ENCODE measurements around the gene CEBPZOS. TPM values are rescaled to one million over a fixed set of nuclear protein-coding genes. Genes with fewer than 3 reads are reported as not detected.

The CEBPZOS gene
- total and polyA plus RNA-seq, 10 of the 15 experiments (the other 5 are each of a cell fraction or from before 2014, with no cell fraction given) = 22.9 to 50.8 (median 39.1) TPM

DNA sequence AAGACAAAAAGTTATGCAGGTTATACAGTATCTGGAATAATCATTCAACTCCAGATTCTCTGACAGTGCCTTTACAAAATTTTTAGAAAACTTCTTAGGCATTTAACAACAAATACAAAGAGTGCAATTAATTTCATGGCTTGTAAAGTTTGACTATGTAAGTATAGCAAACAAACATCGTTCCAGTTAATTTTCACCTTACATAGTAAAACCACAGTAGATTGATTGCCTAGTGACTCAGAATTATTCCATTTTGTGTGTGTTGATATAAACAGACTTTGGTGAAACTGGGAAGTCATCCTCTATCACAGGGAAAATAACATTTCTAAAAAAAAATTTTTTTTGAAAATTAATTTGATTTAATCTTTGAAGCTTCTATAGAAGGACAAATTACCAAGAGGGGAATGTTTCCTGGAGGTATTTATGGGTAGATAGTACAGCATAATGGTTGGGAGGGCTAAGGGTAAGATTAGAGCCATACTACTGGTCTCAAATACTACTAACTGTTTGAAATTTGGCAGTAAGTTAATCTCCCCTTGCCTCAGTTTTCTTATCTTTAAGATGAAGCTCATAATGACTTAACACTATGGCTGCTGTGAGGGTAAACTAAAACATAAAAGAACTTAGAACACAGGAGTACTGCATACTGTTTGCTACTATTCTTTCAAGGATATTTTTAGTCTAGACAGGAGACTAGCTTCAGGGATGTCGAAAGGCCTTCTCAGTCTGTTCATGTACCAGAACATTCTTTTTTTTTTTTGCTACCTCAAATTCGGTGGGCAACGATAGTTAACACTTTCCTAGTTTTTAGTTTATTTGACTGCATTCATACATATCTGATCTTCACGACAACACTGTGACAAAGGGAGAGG, 54.8 kb downstream of the CEBPZOS start:
- Histone ChIP-seq H4K20me1 (ENCODE audit: control insufficient read depth, insufficient read depth) (no peaks in the 10 kb centered on the region), H3K9me3 (replicated peaks; ENCODE audit: control insufficient read depth, insufficient read depth, low read length) (no peaks in the 10 kb centered on the region), H3K9ac (ENCODE audit: control insufficient read depth, insufficient read depth, low read length) (no peak overlapping the region), H2AFZ (ENCODE audit: control insufficient read depth, low read depth, low read length) (no peak overlapping the region), H3K4me1 (ENCODE audit: control insufficient read depth, insufficient read depth, low read length) (no peaks in the 10 kb centered on the region), H3K27me3 (replicated peaks in 1 of 2; ENCODE audit: control insufficient read depth in 2 of 2, insufficient read depth in 2 of 2, low read length in 1 of 2) (no peaks in the 10 kb centered on the region), H3K4me3 (no peak overlapping the region), H3K79me2 (ENCODE audit: control insufficient read depth, insufficient read depth, low read length) (no peaks in the 10 kb centered on the region), H3K36me3 (ENCODE audit: control insufficient read depth in 2 of 2, insufficient read depth in 2 of 2, low read length in 1 of 2) (peaks cover 2 to 26% of the 10 kb centered on the region in 2 experiments), H3K27ac (ENCODE audit: control insufficient read depth, insufficient read depth) (no peak overlapping the region), H3K4me2 (ENCODE audit: control insufficient read depth, insufficient read depth) (no peak overlapping the region)
- ATAC-seq (no peak), FAIRE-seq (no peak), DNase-seq (ENCODE audit: low read depth, low spot score) (no peak)
- TF ChIP-seq CHD4 (IDR thresholded peaks at IDR 0.05) (no peak), KAT2A (conservative IDR thresholded peaks at IDR 0.05; ENCODE audit: control insufficient read depth, low read depth, low read length) (no peak)
- intact Hi-C loops (cut with micrococcal nuclease; ENCODE audit: unreplicated experiment) (no loop called here), in situ Hi-C loops (cut with MboI) (no loop called here)
- ChIA-PET SMC1A (ENCODE audit: uncharacterized antibody, unreplicated experiment) (interaction anchor here (1.4 kb wide), 1 partner anchor 19 kb away, joined by 4 read pairs; the partner anchor contains the start of genes CEBPZ and NDUFAF7), POLR2A (interaction anchor here (0.7 kb wide), 1 partner anchor 29 kb away, joined by 4 read pairs; no protein-coding TSS in a partner anchor), RAD21 (ENCODE audit: unreplicated experiment) (interaction anchor here (0.6 kb wide), 1 partner anchor 627 kb away, joined by 3 read pairs; no protein-coding TSS in a partner anchor), CTCF (interaction anchor here (0.8 kb wide), 1 partner anchor 145 kb away, joined by 4 read pairs; no protein-coding TSS in a partner anchor)
- BruUV-seq (replicated peaks) = no TSS peak
- WGBS (ENCODE audit: insufficient coverage, insufficient replicate concordance, low lambda C conversion rate, missing lambda C conversion rate) = 94% methylated on average over 5 of the region's 5 CpGs

Other genes starting within 250 kb of the CEBPZOS start
Only the 7 nearest of the 9 such genes appear.
- 21.8 and 24.3 TPM in 2 replicates for gene HEATR5B, start 112.1 kb upstream of the CEBPZOS start, total RNA-seq (2014; rRNA removed)
- gene HEATR5B, start 112.1 kb upstream of the CEBPZOS start, total RNA-seq (2014; rRNA removed; fragmentation: Illumina TruSeq; extraction: Trizol) = 24.2 and 24.4 TPM in 2 replicates
- 16.6 and 18.5 TPM in 2 replicates for gene HEATR5B, start 112.1 kb upstream of the CEBPZOS start, total RNA-seq (2021)
- gene HEATR5B, start 112.1 kb upstream of the CEBPZOS start, polyA plus RNA-seq (2011; rRNA removed) = 34.7 and 39.9 TPM in 2 replicates
- gene HEATR5B, start 112.1 kb upstream of the CEBPZOS start, polyA plus RNA-seq (2014; fragmentation: Illumina TruSeq; extraction: Trizol) = 18.7 and 21.6 TPM in 2 replicates
- 1 to 10 TPM; 4.1 to 7.7 TPM for gene HEATR5B, start 112.1 kb upstream of the CEBPZOS start, polyA plus RNA-seq (2014; fragmentation: Nextera tagmentation; extraction: Ambion mirVana)
- 16.8 and 17.8 TPM in 2 replicates for gene HEATR5B, start 112.1 kb upstream of the CEBPZOS start, polyA plus RNA-seq (2014; rRNA removed)
- 10 to 100 TPM; 13.7 to 16.4 TPM for gene HEATR5B, start 112.1 kb upstream of the CEBPZOS start, polyA plus RNA-seq (2016; fragmentation: Nextera tagmentation; extraction: Ambion mirVana)
- 16.7 and 19.2 TPM in 2 replicates for gene GPATCH11, start 112.0 kb upstream of the CEBPZOS start, total RNA-seq (2014; rRNA removed)
- 28.5 and 31.8 TPM in 2 replicates for gene GPATCH11, start 112.0 kb upstream of the CEBPZOS start, total RNA-seq (2014; rRNA removed; fragmentation: Illumina TruSeq; extraction: Trizol)
- gene GPATCH11, start 112.0 kb upstream of the CEBPZOS start, total RNA-seq (2021) = 11.8 and 13.5 TPM in 2 replicates
- gene GPATCH11, start 112.0 kb upstream of the CEBPZOS start, polyA plus RNA-seq (2011; rRNA removed) = 15.6 and 25.2 TPM in 2 replicates
- 30.4 and 38.6 TPM in 2 replicates for gene GPATCH11, start 112.0 kb upstream of the CEBPZOS start, polyA plus RNA-seq (2014; fragmentation: Illumina TruSeq; extraction: Trizol)
- gene GPATCH11, start 112.0 kb upstream of the CEBPZOS start, polyA plus RNA-seq (2014; fragmentation: Nextera tagmentation; extraction: Ambion mirVana) = 10 to 100 TPM; 11.5 to 15.9 TPM
- 14.6 and 16.3 TPM in 2 replicates for gene GPATCH11, start 112.0 kb upstream of the CEBPZOS start, polyA plus RNA-seq (2014; rRNA removed)
- gene GPATCH11, start 112.0 kb upstream of the CEBPZOS start, polyA plus RNA-seq (2016; fragmentation: Nextera tagmentation; extraction: Ambion mirVana) = 10 to 100 TPM; 18.4 to 18.5 TPM
- 44.4 and 53.4 TPM in 2 replicates for gene EIF2AK2, start 39.5 kb upstream of the CEBPZOS start, total RNA-seq (2014; rRNA removed)
- 59.7 and 66.5 TPM in 2 replicates for gene EIF2AK2, start 39.5 kb upstream of the CEBPZOS start, total RNA-seq (2014; rRNA removed; fragmentation: Illumina TruSeq; extraction: Trizol)
- 69.8 and 72.9 TPM in 2 replicates for gene EIF2AK2, start 39.5 kb upstream of the CEBPZOS start, total RNA-seq (2021)
- gene EIF2AK2, start 39.5 kb upstream of the CEBPZOS start, polyA plus RNA-seq (2011; rRNA removed) = 70.6 and 110 TPM in 2 replicates
- 66.9 and 85.4 TPM in 2 replicates for gene EIF2AK2, start 39.5 kb upstream of the CEBPZOS start, polyA plus RNA-seq (2014; fragmentation: Illumina TruSeq; extraction: Trizol)
- gene EIF2AK2, start 39.5 kb upstream of the CEBPZOS start, polyA plus RNA-seq (2014; fragmentation: Nextera tagmentation; extraction: Ambion mirVana) = 10 to 100 TPM; 16.2 to 34.6 TPM
- gene EIF2AK2, start 39.5 kb upstream of the CEBPZOS start, polyA plus RNA-seq (2014; rRNA removed) = 40.2 and 46.7 TPM in 2 replicates
- gene EIF2AK2, start 39.5 kb upstream of the CEBPZOS start, polyA plus RNA-seq (2016; fragmentation: Nextera tagmentation; extraction: Ambion mirVana) = 10 to 100 TPM; 70.9 to 81.4 TPM
- gene SULT6B1, start 7.8 kb upstream of the CEBPZOS start, total RNA-seq (2014; rRNA removed) = not detected in 2 replicates
- not detected in 2 replicates for gene SULT6B1, start 7.8 kb upstream of the CEBPZOS start, total RNA-seq (2014; rRNA removed; fragmentation: Illumina TruSeq; extraction: Trizol)
- not detected in 2 replicates for gene SULT6B1, start 7.8 kb upstream of the CEBPZOS start, total RNA-seq (2021)
- gene SULT6B1, start 7.8 kb upstream of the CEBPZOS start, polyA plus RNA-seq (2011; rRNA removed) = not detected in 2 replicates
- gene SULT6B1, start 7.8 kb upstream of the CEBPZOS start, polyA plus RNA-seq (2014; fragmentation: Illumina TruSeq; extraction: Trizol) = not detected in 2 replicates
- gene SULT6B1, start 7.8 kb upstream of the CEBPZOS start, polyA plus RNA-seq (2014; fragmentation: Nextera tagmentation; extraction: Ambion mirVana) = not detected
- not detected in 2 replicates for gene SULT6B1, start 7.8 kb upstream of the CEBPZOS start, polyA plus RNA-seq (2014; rRNA removed)
- not detected for gene SULT6B1, start 7.8 kb upstream of the CEBPZOS start, polyA plus RNA-seq (2016; fragmentation: Nextera tagmentation; extraction: Ambion mirVana)
- gene CEBPZ, start 35.1 kb downstream of the CEBPZOS start, total RNA-seq (2014; rRNA removed) = 38.0 and 46.3 TPM in 2 replicates
- 77.3 and 89.2 TPM in 2 replicates for gene CEBPZ, start 35.1 kb downstream of the CEBPZOS start, total RNA-seq (2014; rRNA removed; fragmentation: Illumina TruSeq; extraction: Trizol)
- 57.6 and 62.0 TPM in 2 replicates for gene CEBPZ, start 35.1 kb downstream of the CEBPZOS start, total RNA-seq (2021)
- gene CEBPZ, start 35.1 kb downstream of the CEBPZOS start, polyA plus RNA-seq (2011; rRNA removed) = 29.4 and 48.4 TPM in 2 replicates
- 60.1 and 76.4 TPM in 2 replicates for gene CEBPZ, start 35.1 kb downstream of the CEBPZOS start, polyA plus RNA-seq (2014; fragmentation: Illumina TruSeq; extraction: Trizol)
- gene CEBPZ, start 35.1 kb downstream of the CEBPZOS start, polyA plus RNA-seq (2014; fragmentation: Nextera tagmentation; extraction: Ambion mirVana) = 10 to 100 TPM; 38.2 to 69.6 TPM
- gene CEBPZ, start 35.1 kb downstream of the CEBPZOS start, polyA plus RNA-seq (2014; rRNA removed) = 33.0 and 36.1 TPM in 2 replicates
- gene CEBPZ, start 35.1 kb downstream of the CEBPZOS start, polyA plus RNA-seq (2016; fragmentation: Nextera tagmentation; extraction: Ambion mirVana) = 10 to 100 TPM; 43.2 to 55.7 TPM
- gene NDUFAF7, start 35.2 kb downstream of the CEBPZOS start, total RNA-seq (2014; rRNA removed) = 16.6 and 22.0 TPM in 2 replicates
- gene NDUFAF7, start 35.2 kb downstream of the CEBPZOS start, total RNA-seq (2014; rRNA removed; fragmentation: Illumina TruSeq; extraction: Trizol) = 25.3 and 26.6 TPM in 2 replicates
- 17.1 and 21.1 TPM in 2 replicates for gene NDUFAF7, start 35.2 kb downstream of the CEBPZOS start, total RNA-seq (2021)
- gene NDUFAF7, start 35.2 kb downstream of the CEBPZOS start, polyA plus RNA-seq (2011; rRNA removed) = 39.5 and 57.4 TPM in 2 replicates
- gene NDUFAF7, start 35.2 kb downstream of the CEBPZOS start, polyA plus RNA-seq (2014; fragmentation: Illumina TruSeq; extraction: Trizol) = 26.6 and 31.2 TPM in 2 replicates
- gene NDUFAF7, start 35.2 kb downstream of the CEBPZOS start, polyA plus RNA-seq (2014; fragmentation: Nextera tagmentation; extraction: Ambion mirVana) = 10 to 100 TPM; 18.3 to 25.0 TPM
- 21.2 and 30.0 TPM in 2 replicates for gene NDUFAF7, start 35.2 kb downstream of the CEBPZOS start, polyA plus RNA-seq (2014; rRNA removed)
- 10 to 100 TPM; 23.2 to 23.6 TPM for gene NDUFAF7, start 35.2 kb downstream of the CEBPZOS start, polyA plus RNA-seq (2016; fragmentation: Nextera tagmentation; extraction: Ambion mirVana)
- gene PRKD3, start 128.3 kb downstream of the CEBPZOS start, total RNA-seq (2014; rRNA removed) = 9.0 and 11.4 TPM in 2 replicates
- gene PRKD3, start 128.3 kb downstream of the CEBPZOS start, total RNA-seq (2014; rRNA removed; fragmentation: Illumina TruSeq; extraction: Trizol) = 12.0 and 13.7 TPM in 2 replicates
- gene PRKD3, start 128.3 kb downstream of the CEBPZOS start, total RNA-seq (2021) = 10.4 and 14.9 TPM in 2 replicates
- gene PRKD3, start 128.3 kb downstream of the CEBPZOS start, polyA plus RNA-seq (2011; rRNA removed) = 8.2 and 10.8 TPM in 2 replicates
- 11.1 and 14.2 TPM in 2 replicates for gene PRKD3, start 128.3 kb downstream of the CEBPZOS start, polyA plus RNA-seq (2014; fragmentation: Illumina TruSeq; extraction: Trizol)
- 1 to 10 TPM; 3.3 to 3.7 TPM for gene PRKD3, start 128.3 kb downstream of the CEBPZOS start, polyA plus RNA-seq (2014; fragmentation: Nextera tagmentation; extraction: Ambion mirVana)
- 6.1 and 7.5 TPM in 2 replicates for gene PRKD3, start 128.3 kb downstream of the CEBPZOS start, polyA plus RNA-seq (2014; rRNA removed)
- gene PRKD3, start 128.3 kb downstream of the CEBPZOS start, polyA plus RNA-seq (2016; fragmentation: Nextera tagmentation; extraction: Ambion mirVana) = 1 to 10 TPM; 6.5 to 7.4 TPM